Mucosa of gallbladder (tissue), 1 donor: ENCODE measurements around the gene CEP83. TPM values are rescaled to one million over a fixed set of nuclear protein-coding genes. Genes with fewer than 3 reads are reported as not detected.

Experiments used
- DNase-seq: peaks from one replicate; pipeline ENCODE4 v3.0.0-alpha.2; 2020; ENCODE audit warnings: low spot score
- total RNA-seq: library from RNA; stranded (reverse); gene quantifications from one replicate; pipeline ENCODE4 v1.2.1, GENCODE V29; 2021
- donor health status: DM: no; HTN: no; CAD: no.

CEP83 gene
- total RNA-seq, 1 donor from 2014 or later: 7.0 TPM

GRCh38 chr12:94269316-94269999 lies 190.2 kb downstream of the CEP83 start:
- no peak for DNase-seq

GRCh38 chr12:94267921-94268471 lies 191.7 kb downstream of the CEP83 start:
- DNase-seq: no peak

- no peak for DNase-seq
Measured at GRCh38 chr12:94267537-94267872, 192.2 kb downstream of the CEP83 start.

GRCh38 chr12:94266796-94267536 lies 192.7 kb downstream of the CEP83 start:
- no peak for DNase-seq

- no peak for DNase-seq
Measured at GRCh38 chr12:94265966-94266745, 193.5 kb downstream of the CEP83 start.

- no peak for DNase-seq
Measured at GRCh38 chr12:94265539-94265938, 194.1 kb downstream of the CEP83 start.

GRCh38 chr12:94264736-94265485 lies 194.8 kb downstream of the CEP83 start:
- no peak for DNase-seq

GRCh38 chr12:94263905-94264561 lies 195.6 kb downstream of the CEP83 start:
- DNase-seq: no peak

GRCh38 chr12:94263011-94263811 lies 196.5 kb downstream of the CEP83 start:
- DNase-seq: peak; percentile 15

GRCh38 chr12:94262228-94263010 lies 197.2 kb downstream of the CEP83 start:
- peak; percentile 85 for DNase-seq

GRCh38 chr12:94261786-94262185 lies 197.9 kb downstream of the CEP83 start:
- no peak for DNase-seq

GRCh38 chr12:94261119-94261518 lies 198.5 kb downstream of the CEP83 start:
- DNase-seq: no peak

GRCh38 chr12:94260717-94261116 lies 198.9 kb downstream of the CEP83 start:
- no peak for DNase-seq

GRCh38 chr12:94260017-94260416 lies 199.7 kb downstream of the CEP83 start:
- no peak for DNase-seq

GRCh38 chr12:94258593-94258992 lies 201.1 kb downstream of the CEP83 start:
- no peak for DNase-seq
